GM21737 (cell line): ENCODE measurements around the gene CHST1.

Experiments used
- ATAC-seq: cut with Tn5 transposase; IDR thresholded peaks from one replicate; pipeline ENCODE4 v1.9.1; 2021; ENCODE audit warnings: mild to moderate bottlenecking, moderate library complexity; ENCODE audit not compliant: unreplicated experiment

CHST1 gene

GRCh38 chr11:45674481-45675190 is 9.2 kb upstream of the CHST1 start:
- no peak for ATAC-seq

DNA sequence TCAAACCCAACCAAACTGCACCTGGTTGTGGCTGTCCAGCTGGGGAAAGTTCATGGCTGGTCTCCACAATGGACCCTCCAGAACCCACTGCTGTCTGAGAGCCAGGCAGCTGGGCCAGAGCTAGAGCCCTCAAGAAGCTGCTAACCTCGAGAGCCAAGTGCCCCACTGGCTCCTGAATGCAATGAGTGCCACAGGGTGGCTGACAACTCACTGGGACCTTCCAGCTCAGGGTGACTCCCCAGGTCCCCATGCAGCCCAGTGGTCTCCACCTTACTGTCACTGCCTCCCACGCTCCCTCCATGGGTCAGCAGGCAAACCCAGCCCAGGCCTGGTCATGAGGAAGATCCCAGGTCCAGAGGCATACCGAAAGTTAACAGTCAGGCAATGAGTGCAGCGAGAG is 8.0 kb upstream of the CHST1 start:
- ATAC-seq, result no peak

DNA sequence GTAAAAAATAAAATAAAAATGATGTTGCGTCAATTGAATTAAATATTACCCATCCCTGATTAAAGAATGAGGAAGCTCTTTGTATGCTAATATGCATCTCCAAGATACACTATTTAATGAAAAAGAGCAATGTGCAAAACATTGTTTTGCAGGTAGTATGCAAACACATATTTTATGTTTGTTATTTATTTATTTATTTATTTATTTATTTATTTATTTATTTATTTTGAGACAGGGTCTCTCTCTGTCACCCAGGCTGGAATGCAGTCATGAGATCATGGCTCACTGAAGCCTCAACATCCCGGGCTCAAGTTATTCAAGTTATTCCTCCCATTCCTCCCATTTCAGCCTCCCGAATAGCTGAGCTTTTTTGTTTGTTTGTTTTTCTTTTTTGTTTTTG is 7.2 kb upstream of the CHST1 start:
- ATAC-seq, result no peak

DNA sequence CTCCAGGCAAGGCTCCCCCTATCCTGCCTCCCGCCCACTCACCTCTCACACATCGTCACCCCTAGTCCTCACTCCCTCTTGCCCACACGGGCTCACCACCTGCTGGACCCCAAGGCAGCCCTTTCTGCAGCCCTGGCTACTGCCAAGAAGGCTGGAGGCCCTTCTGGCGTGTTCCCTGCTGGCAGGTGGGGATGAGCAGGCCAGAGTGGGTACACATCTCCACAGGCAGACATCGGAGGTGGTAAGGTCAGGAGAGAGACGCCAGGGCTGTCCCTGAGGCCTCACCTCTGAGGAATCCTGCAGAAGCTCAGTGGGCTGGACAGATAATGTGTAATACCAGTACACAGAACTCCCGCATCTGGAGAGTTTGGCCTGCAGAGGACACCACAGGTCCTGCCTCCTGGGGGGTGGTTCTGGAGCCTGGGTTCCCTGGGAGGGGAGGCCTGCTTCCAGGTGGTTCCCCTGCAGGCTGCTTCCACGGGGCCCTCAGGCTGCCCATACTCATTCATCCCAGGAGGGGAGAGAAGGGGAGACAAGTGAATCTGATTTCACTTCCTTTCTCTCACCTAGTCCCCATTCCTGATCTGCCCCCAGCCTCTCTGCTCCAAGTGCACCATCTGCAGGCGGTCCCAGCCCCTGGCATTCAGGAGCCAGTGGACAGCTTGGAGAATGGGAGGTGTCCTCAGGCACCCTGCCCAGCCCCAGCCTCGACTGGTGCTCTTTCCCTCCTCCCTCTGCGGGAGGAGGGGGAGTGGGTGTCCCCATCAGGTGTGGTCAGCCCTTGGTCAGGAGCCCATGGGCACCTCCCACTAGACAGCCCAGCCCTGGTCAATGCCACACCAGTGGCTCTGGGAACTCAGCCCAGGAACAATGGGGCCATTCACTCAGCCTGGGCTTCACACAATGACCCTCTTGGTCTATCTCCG is 6.1 kb upstream of the CHST1 start:
- no peak for ATAC-seq

DNA sequence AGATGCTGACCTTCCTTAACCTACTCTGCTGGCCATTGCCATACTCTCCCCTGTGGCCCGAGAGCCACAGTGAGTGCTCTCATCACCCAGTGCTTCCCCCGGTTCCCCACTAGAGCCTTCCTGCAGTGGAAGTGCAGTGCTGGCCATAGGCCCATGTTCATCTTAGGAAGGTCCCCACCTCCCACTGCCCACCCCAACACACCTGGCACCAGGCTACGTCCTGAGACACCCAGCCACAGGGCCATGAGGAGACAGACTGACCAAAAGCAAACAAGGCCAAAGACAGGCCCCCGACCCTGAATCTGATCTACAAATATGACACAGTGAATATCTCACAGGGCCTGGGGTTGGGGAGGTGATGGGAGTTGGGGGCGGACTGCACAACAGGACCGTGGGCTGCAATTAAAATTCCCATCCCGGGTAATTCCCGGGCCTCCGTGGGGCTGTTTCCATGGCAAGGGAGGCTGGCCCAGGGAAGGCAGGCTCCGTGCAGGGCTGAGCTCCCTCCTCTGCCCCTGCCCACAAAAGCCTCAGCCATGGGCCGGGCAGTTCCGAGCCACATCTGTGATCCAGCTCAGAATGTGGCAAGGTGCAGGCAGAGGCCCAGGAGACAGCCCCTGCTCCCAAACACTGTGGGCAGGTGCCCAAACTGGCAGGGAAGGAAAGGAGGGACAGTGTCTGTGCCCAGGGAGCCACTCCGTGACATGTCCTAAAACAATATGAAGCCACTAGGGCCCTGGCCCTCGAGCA is 5.1 kb upstream of the CHST1 start:
- ATAC-seq, result no peak

DNA sequence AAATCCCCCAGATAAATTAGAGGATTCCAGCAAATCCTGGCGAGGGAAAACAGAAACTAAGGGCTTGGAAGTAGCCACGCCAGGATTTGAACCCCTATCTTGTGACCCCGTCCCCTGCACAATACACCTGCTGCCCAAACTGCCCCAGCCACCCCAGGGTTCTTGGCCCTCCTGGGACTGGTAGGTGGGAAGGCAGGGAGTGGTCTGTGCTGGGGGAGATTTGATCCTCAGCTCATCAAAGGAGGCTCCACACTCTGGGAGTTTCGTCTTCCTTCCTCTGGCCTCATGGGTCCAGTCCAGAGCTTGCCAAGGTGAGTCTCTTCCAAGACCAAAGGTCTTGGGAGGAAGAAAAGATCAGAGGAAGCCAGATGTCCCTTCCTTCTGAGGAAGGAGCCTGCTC is 4.5 kb upstream of the CHST1 start:
- no peak for ATAC-seq

DNA sequence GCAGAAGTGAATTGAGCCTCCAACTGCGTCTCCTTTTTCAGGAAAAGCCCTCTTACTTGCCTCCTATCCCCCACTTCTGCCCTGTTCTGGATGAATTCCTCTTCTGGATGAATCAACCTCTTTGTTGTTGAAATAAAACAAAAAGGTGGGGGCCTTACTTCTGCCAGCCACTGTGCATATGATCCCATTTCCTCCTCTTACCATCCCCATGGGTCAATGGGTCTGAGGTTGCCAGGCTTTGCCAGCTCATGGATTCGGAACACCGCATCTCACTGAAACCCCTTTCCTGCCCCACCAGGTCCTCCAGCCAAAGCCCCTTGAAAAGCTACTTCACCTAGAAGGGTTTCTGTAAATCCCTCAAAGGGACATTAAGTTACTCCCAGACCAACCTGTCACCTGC is 3.7 kb upstream of the CHST1 start:
- ATAC-seq, result no peak

- ATAC-seq, result no peak
These were observed 2.7 kb upstream of the CHST1 start for GRCh38 chr11:45667929-45668680.

DNA sequence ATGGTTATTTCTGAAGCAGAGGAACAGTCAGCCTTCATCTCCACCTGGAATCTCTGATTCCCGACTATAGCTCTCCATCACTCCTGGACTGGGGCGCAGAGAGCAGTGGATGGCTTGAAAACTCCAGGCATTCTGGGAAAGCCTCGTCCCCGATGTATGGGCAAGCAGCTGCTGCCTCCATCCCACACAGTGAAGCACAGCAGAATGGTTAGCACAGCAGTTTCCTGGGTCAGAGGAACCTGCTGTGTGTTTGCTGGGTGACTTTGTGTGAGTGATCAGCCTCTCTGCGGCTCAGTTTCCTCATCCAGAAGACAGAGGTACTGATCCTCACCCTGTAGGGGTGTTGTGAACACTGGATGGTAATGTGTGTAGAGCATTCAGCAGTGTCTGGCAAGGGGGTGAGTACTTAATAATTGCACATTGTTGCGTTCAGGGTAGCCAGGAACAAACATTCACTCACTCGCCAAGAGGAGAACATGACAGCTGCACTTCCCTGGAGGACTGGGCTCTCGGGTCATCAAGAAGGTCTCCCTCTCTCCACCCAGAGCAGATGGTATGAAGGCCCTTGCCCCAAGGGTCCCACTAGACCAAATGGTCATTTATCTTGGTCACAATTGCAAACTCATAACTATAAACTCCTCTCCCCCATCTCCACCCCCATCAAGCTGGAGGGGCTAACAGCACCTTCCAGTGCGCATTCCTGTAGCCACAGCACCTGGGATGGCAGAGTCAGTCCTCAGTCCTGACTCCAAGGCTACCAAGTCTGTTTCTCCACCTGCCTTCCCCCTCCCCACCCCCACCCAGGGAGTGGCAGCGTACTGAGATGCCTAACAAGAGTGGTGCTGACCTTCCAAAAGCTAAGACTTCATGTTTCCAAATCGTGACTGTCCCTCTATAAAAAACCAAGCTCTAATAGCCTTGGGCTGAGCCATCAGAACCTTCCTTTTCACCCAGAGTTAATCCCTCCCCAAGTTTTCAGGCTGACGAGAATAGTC is 1.5 kb upstream of the CHST1 start:
- ATAC-seq, result no peak

DNA sequence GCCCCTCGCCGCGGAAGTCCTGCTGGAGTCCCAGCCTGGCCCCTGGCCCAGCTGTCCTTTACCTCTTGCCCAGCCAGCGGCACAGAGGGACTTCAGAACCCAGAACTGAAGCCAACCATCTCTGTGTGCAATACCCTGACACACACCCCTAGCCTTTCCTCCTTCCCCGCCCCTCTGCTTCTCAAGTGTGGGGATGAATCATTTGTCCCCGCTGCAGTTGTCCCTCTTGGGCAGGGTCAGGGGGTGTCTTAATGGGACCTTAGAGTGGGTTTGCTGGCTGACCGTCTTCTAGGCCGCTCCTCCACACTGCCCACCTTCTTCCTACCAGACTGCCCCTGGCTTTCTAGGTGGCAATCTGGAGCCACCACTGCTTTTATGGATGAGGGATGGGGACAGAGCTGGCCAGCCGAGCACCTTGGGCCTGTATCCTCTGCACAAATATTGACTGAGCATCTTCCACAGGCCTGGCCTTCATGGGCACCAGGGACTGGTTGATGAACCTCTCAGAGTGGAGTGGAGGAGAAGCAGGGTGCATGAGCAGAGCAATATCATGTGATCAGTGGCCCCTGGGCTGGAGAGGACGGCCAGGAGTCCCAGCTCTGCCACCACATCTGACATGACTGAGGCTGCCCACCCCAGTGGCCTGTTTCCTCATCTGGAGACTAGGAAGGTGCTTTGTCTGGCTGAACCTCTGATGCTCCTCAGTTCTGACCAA is 668 bp upstream of the CHST1 start:
- ATAC-seq, result no peak

GRCh38 chr11:45664376-45665205 is 831 bp downstream of the CHST1 start:
- ATAC-seq, result no peak

GRCh38 chr11:45663486-45664375 is 1.7 kb downstream of the CHST1 start:
- ATAC-seq, result no peak

GRCh38 chr11:45662665-45663485 is 2.5 kb downstream of the CHST1 start:
- ATAC-seq, result no peak

- no peak for ATAC-seq
These were observed 3.2 kb downstream of the CHST1 start for GRCh38 chr11:45662096-45662664.

DNA sequence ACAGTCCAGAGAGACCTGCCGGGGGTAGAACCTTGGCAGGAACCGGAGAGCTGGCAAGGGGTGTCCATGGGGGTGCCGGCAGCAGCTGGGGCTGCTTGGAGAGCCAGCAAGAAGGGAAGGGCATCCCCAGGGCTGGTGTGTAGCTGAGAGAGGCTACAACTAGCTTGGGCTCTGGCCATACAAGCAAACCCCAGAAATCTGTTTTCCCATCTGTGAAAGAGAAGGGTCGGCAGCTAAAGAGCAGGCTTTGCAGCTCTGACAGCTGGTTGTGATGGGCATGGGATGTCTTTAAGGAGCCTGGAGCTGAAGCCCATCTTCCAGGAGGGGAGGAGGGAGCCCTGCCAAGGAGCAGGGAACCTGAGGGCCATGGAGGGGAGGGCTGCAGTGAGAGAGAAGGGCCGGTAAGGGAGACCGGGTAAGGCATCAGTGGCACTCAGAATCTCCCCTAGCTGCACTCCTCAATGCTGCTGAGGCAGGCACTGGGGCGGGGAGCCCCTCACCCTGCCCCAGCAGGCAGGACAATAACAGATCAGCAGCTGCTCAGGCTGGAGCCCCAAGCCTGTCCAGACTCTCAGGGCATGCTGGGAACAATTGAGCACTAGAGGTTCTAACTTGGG is 3.9 kb downstream of the CHST1 start:
- no peak for ATAC-seq
